ENCODE results near the gene GOLGB1. TPM values are rescaled to one million over a fixed set of nuclear protein-coding genes. Genes with fewer than 3 reads are reported as not detected.

Gene GOLGB1
- total RNA-seq, 1 experiment from 2014 or later, result 31.3 TPM

GRCh38 chr3:121663171-121663847, 86.2 kb downstream of the GOLGB1 start:
- Histone ChIP-seq H4K20me1 (ENCODE audit: insufficient read depth) (no peaks in the 10 kb centered on the region), H3K9me3 (ENCODE audit: control insufficient read depth in 1 of 2, insufficient read depth in 1 of 2, low read depth in 1 of 2, low read length in 2 of 2) (no peaks in the 10 kb centered on the region), H3K4me2 (ENCODE audit: low read length) (no peak overlapping the region), H3K27me3 (ENCODE audit: insufficient read depth, low read length) (no peaks in the 10 kb centered on the region), H3K79me2 (ENCODE audit: insufficient read depth, low read length) (no peaks in the 10 kb centered on the region), H2AFZ (ENCODE audit: low read depth, low read length, poor library complexity, severe bottlenecking) (no peak overlapping the region), H3K4me3 (replicated peaks in 1 of 2; ENCODE audit: low read depth in 1 of 2, low read length in 2 of 2) (no peak overlapping the region), H3K36me3 (ENCODE audit: control insufficient read depth in 1 of 2, insufficient read depth in 2 of 2, low read length in 2 of 2) (peaks cover 8 to 24% of the 10 kb centered on the region in 2 experiments), H3K4me1 (ENCODE audit: control insufficient read depth in 1 of 2, insufficient read depth in 2 of 2, low read length in 2 of 2) (no peaks in the 10 kb centered on the region), H3K9me2 (ENCODE audit: insufficient read depth) (no peaks in the 10 kb centered on the region), H3K27ac (ENCODE audit: low read depth, low read length) (no peak overlapping the region), H3K9ac (ENCODE audit: low read length) (no peak overlapping the region)
- CTCF ChIA-PET, result no interaction called here
- RAD21 ChIA-PET (ENCODE audit: low non-redundant PET in 1 of 2, low total read pairs in 2 of 2, uncharacterized antibody in 2 of 2, unreplicated experiment in 2 of 2), result no interaction called here
- POLR2A ChIA-PET, result no interaction called here
- ATAC-seq (no peak), DNase-seq (ENCODE audit: low read depth, low spot score) (no peak)
- intact Hi-C loops (cut with micrococcal nuclease), result no loop called here
- no TSS peak for BruUV-seq (replicated peaks)
- TF ChIP-seq TCF7L2 (IDR thresholded peaks at IDR 0.05; ENCODE audit: borderline replicate concordance, extremely low read depth, insufficient read depth, insufficient read length) (no peak), JUND (IDR thresholded peaks at IDR 0.05) (no peak), CEBPB (IDR thresholded peaks at IDR 0.05; ENCODE audit: low read depth) (no peak), ELF1 (IDR thresholded peaks at IDR 0.05; ENCODE audit: borderline replicate concordance, low read depth) (no peak), EZH2phosphoT487 (IDR thresholded peaks at IDR 0.05; ENCODE audit: borderline replicate concordance) (no peak), CBX3 (IDR thresholded peaks at IDR 0.05; ENCODE audit: low read depth) (no peak), POLR2A (IDR thresholded peaks at IDR 0.05; ENCODE audit: borderline replicate concordance, extremely low read depth, insufficient read depth, insufficient read length) (no peak), ZNF274 (IDR thresholded peaks at IDR 0.05; ENCODE audit: low read depth, low read length) (no peak), MAX (IDR thresholded peaks at IDR 0.05) (no peak), POLR2AphosphoS5 (IDR thresholded peaks at IDR 0.05; ENCODE audit: low read depth, low read length) (no peak), SP1 (IDR thresholded peaks at IDR 0.05; ENCODE audit: low read depth) (no peak), EZH2 (IDR thresholded peaks at IDR 0.05) (no peak), CTCF (IDR thresholded peaks at IDR 0.05 in 2 of 3, conservative IDR thresholded peaks at IDR 0.05 in 1 of 3; ENCODE audit: borderline replicate concordance in 1 of 3, insufficient read depth in 1 of 3, low read depth in 2 of 3, low read length in 2 of 3) (no peak), SRF (IDR thresholded peaks at IDR 0.05; ENCODE audit: low read depth) (no peak), EGR1 (IDR thresholded peaks at IDR 0.05; ENCODE audit: low read depth) (no peak), RAD21 (IDR thresholded peaks at IDR 0.05; ENCODE audit: low read depth) (no peak)
- TF ChIP-seq, protein P1, sequence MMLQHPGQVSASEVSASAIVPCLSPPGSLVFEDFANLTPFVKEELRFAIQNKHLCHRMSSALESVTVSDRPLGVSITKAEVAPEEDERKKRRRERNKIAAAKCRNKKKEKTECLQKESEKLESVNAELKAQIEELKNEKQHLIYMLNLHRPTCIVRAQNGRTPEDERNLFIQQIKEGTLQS (IDR thresholded peaks at IDR 0.05), result no peak
- TF ChIP-seq, protein P2, sequence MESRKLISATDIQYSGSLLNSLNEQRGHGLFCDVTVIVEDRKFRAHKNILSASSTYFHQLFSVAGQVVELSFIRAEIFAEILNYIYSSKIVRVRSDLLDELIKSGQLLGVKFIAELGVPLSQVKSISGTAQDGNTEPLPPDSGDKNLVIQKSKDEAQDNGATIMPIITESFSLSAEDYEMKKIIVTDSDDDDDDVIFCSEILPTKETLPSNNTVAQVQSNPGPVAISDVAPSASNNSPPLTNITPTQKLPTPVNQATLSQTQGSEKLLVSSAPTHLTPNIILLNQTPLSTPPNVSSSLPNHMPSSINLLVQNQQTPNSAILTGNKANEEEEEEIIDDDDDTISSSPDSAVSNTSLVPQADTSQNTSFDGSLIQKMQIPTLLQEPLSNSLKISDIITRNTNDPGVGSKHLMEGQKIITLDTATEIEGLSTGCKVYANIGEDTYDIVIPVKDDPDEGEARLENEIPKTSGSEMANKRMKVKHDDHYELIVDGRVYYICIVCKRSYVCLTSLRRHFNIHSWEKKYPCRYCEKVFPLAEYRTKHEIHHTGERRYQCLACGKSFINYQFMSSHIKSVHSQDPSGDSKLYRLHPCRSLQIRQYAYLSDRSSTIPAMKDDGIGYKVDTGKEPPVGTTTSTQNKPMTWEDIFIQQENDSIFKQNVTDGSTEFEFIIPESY (IDR thresholded peaks at IDR 0.05; ENCODE audit: extremely low read depth, insufficient replicate concordance, low read length), result no peak
